Putamen (tissue), 1 donor: ENCODE results near the gene LDAF1.
"Not testable (repeated sequence)": the region's sequence is repeated elsewhere in the genome, so short reads cannot be mapped to it uniquely, and the experiment has no call there.

Source experiments
- DNase-seq: peaks from one replicate; pipeline ENCODE4 v3.0.0-alpha.2; 2016; ENCODE audit warnings: low spot score

LDAF1 gene

DNA sequence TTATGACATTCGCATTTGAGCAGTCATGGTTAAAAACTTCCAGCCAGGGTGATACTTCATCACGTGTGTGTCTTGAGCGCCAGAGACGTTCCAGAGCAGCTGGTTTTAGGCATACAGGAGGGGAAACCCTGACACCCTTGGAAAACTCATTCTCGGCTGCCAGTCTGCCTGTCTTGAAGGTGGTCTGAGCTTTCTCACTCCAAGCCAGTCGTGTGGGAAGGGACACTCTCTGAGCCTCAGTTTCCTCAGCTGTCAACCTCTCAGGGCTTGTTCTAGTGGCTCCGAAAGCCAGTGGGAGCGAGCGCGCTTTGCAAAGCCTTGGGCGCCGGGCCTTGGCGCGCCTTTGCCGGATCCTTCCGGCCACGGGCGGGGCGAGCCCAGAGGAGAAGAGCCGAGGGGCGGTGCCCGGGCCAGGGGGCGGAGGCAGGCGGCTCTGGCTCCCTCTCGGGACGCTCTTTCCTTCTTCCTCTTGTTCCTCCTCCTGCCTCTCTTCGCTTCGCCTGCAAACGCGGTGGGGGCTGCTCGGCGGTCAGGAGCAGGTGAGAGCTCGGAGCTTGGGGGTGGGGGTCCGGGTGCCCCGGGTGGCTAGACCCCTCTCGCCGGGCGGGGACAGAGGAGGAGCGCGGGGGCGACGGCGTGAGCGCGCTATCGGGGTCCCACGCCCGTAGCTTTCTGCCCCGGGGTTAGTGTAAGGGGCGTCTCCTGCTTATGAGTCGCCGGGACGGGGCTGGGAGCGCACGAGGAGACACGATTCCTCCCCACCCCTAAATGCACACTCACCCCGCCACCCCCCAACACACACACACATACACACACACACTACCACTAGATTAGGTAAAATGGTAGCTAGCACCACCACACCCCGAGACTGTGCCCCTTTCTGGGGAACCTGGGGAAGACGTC is at the start of gene LDAF1:
TSS of gene LDAF1 (plus strand) at position 467 of the 903 bp plus-strand sequence. CDS start 2,509 bp downstream, outside the sequence.
- DNase-seq = peak; percentile 9

DNA sequence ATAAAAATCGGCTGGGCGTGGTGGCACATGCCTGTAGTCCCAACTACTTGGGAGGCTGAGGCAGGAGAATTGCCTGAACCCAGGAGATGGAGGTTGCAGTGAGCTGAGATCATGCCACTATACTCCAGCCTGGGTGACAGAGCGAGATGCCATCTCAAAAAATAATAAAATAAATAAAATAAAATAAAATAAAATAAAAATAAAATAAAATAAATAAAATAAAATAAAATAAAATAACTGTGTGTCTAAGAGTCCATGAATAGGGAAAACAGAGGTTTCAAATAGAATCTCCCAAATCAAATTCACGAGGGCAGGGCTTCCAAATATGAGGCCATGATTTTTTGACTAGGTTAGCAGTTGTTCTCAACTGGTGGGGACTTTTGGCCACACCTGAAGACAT is 42.9 kb upstream of the LDAF1 start:
- DNase-seq = not testable (repeated sequence)

DNA sequence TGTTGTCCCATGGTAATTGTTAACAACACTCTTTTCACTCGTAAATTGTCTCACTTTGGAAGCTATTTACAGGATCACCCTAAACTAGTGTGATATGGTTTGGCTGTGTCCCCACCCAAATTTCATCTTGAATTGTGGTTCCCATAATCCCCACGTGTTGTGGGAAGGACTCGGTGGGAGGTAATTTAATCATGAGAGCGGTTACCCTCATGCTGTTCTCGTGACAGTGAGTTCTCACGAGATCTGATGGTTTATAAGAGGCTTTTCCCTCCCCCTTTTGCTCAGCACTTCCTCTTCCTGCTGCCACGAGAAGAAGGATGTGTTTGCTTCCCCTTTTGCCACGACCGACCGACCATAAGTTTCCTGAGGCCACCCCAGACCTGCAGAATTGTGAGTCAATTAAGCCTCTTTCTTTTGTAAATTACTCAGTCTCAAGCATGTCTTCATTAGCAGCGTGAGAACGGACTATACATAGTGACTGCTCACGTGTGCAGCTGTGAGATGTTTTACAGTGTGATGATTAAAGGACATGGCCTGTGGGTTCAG is 42.3 kb upstream of the LDAF1 start:
- DNase-seq = no peak

DNA sequence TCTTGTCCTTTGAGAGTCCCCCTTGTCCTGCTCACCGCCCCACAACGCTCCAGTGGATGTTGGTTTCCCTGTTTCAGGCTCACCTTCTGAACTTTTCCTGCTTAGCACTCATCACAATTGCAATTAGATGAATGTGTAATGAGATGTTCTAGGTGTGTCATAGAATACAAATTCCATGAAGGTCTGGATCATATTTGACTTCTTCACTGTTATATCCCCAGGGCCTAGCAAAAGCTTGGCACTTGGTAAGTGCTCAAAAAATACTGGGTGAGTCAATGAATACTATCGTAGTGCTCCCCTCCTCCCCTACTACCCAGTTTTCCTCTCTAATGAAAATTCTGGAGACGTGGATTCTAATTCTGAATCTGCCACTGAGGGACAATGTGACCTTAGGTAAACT is 40.9 kb upstream of the LDAF1 start:
- no peak for DNase-seq

DNA sequence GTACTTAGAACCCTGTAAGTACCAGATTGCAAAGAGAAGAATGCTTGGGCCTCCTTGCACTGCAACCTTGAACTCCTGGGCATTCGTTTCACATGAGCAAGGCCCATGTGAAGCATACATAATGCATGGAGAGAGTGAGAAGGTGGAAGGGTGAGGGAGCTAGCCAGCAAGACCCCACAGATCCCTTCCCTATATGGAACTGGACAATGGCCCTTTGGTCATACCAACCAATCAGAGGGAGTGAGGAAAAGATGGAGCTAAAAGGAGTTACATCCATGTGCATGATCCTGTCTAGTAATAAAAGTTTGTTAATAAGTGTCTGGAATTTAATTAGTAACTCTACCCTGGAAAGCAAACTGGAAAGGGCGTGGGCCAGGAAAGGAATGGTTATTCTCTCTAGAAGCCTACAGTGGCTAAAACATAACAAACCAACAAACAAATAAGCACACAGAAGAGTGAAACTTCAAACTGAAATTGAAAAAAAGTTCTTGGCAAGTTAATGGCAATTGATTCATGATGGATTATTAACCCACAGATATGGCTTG is 37.4 kb upstream of the LDAF1 start:
- no peak for DNase-seq

DNA sequence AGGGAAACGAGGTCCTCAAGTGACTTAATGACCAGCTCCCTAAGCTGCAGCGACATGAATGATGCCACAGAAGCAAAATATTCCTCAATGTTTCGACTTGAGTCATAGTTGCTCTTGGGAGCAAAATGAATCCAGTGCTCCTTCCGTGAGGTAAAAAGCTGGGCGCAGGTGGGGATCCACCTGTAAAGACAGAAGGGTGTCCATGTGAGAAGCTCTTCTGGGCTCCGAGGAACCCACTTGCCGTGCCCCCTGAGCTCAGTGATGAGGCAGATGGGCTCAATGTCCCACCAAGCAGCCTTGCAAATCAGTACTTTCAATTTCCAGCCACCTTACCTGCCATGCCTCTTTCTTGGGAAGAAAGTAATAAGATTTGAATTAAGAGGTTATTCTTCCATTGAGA is 33.3 kb upstream of the LDAF1 start:
- DNase-seq = no peak

DNA sequence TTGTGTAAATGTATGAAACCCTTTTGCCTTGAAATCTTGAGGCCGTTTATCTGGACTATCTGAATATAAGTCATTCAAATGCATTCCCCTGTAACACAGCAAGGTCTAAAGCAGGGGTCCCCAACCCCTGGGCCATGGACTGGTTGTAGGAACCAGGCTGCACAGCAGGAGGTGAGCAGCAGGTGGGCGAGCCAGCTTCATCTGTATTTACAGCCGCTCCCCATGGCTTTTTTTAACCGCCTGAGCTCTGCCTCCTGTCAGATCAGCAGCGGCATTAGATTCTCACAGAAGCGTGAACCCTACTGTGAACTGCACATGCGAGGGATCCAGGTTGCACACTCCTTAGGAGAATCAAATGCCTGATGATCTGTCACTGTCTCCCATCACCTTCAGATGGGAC is 32.0 kb upstream of the LDAF1 start:
- no peak for DNase-seq

DNA sequence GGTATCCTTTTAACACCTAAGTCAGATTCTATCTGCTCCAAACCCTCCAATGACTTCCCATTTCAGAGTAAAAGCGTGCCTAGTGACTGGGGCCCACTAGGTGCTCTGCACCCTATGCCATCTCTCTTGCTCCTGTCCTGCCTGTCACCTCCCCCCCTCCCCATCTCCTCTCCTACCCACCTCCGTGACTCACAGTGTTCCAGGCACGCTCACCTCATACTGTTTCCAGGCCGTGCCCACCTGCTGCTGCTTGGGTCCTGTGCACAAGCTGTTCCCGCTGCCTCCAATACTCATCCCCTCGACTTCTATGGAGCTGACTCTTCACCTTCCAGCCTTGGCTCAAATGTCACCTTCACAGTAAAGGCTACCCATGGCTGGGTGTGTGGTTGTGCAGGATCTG is 29.5 kb upstream of the LDAF1 start:
- no peak for DNase-seq

DNA sequence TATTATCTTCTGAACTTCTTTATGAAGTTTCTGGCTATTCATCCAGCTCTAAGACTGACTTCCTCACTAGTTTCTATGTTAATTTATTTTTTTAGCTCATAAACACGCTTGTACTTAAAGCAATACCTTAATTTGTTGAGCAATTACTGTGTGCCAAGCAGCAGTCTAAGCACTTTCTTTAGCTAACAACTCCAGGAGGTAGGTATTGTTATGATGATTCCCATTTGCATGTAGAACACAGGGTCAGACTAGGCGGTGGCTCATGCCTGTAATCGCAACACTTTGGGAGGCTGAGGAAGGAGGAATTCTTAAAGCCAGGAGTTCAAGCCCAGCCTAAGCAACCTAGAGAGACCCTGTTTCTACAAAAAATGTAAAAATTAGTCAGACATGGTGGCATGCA is 27.7 kb upstream of the LDAF1 start:
- DNase-seq = no peak

DNA sequence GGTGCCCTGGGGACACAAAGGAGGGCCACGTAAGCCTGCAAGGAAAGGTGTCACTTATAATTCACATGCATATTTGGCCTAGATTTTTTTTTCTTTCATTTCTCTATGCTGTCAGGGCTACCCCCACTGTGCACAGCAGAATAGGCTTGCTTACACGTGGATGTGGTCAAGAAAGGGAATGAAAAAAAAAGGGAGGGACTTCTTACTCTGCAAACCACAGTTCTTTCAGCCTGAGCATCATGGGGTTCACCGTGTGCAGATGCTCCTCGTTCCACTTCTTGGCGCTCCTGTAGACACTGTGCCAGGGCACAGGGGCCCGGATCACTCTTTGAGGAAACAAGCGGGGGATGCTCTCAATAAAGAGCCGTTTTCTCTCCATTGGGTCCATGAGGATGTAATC is 24.4 kb upstream of the LDAF1 start:
- DNase-seq = no peak

DNA sequence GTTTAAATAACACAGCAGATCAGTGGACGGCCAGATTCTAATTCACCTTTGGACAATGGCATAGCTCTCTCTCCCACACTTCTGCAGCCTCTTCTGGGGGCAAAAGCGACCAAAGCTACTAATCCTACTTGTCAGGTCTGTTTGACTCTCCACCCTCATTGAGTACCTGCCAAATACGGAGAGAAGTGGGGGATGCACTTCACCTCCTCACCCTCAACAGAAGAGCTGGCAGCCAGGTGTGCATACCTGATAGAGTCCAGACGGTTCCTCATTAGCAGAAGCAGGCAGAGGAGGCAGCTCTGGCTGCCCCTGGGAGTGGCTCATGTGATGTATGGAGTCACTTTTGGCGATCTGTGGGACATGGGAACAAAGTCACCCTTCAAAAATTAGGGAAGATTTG is 12.7 kb upstream of the LDAF1 start:
- no peak for DNase-seq

DNA sequence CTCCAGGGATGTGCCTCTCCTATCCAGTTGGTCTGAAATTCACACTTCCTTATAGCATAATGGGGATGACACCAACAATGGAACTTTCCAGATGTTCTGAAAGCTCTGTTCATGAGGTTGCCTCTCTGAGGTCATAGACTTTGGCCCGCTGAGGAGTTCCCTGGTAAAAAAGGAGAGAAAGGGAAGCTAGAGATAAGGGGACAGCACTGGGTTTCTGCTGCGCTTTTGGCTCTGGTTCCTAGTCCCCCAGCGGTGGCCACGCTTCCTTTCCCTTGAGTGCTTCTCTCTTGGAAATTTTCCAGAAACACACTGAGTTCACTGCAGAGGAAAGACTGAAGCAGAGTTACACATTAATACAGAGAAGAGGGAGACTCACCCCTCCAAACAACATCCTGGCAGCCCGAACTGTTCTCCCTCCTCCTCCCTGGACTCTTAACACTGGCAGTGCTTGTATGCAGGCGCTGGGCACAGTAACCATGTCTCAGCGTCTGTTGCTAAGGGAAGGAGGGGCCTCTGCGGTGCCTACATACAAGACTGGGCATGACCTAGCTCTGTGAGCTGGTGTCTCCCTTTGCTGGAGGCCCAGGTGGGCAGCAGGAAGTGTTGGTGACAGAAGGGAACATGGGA is 8.0 kb upstream of the LDAF1 start, which contains the start of gene DNAH3:
TSS of gene DNAH3 (minus strand) at position 472 of the 627 bp plus-strand sequence. CDS start 527 bp downstream, outside the sequence.
- DNase-seq = no peak

DNA sequence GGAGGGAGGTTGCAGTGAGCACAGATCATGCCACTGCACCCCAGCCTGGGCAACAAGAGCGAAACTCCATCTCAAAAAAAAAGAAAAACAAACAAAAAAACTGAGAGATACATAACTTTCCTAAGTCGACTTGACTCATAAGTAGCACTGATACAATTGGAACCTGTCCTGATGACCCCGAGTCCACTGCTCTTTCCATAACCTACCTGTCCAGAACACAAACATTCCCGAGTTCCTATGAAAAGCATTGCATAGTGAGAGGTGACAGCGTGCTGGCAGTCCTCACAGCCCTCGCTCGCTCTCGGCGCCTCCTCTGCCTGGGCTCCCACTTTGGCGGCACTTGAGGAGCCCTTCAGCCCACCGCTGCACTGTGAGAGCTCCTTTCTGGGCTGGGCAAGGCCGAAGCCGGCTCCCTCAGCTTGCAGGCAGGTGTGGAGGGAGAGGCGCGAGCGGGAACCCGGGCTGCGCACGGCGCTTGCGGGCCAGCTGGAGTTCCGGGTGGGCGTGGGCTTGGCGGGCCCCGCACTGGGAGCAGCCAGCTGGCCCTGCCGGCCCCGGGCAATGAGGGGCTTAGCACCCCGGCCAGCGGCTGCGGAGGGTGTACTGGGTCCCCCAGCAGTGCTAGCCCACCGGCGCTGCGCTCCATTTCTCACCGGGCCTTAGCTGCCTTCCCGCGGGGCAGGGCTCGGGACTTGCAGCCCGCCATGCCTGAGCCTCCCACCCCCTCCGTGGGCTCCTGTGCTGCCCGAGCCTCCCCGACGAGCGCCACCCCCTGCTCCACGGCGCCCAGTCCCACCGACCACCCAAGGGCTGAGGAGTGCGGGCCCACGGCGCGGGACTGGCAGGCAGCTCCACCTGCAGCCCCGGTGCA is 6.1 kb upstream of the LDAF1 start:
- not testable (repeated sequence) for DNase-seq

DNA sequence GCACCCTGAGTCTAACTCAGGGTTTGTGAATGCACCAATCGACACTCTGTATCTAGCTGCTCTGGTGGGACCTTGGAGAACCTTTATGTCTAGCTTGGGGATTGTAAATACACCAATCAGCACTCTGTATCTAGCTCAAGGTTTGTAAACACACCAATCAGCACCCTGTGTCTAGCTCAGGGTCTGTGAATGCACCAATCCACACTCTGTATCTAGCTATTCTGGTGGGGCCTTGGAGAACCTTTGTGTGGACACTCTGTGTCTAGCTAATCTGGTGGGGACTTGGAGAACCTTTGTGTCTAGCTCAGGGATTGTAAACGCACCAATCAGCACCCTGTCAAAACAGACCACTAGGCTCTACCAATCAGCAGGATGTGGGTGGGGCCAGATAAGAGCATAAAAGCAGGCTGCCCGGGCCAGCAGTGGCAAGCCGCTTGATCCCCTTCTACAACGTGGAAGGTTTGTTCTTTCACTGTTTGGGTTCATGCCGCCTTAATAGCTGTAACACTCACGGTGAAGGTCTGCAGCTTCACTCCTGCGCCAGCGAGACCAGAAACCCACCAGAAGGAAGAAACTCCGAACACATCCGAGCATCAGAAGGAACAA is 5.2 kb upstream of the LDAF1 start:
- not testable (repeated sequence) for DNase-seq

DNA sequence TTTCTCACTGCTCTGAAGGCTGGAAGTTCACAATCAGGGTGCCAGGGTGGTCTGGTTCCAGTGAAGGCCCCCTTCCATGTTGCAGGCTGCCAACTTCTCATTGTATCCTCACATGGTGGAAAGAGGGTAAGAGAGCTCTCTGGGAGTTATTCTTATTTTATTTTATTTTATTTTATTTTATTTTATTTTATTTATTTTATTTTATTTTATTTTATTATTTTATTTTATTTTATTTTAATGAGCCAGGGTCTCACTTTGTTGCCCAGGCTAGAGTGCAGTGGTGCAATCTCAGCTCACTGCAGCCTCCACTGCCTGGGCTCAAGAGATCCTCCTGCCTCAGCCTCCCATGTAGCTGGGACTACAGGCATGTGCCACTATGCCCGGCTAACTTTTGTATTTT is 2.5 kb upstream of the LDAF1 start:
- DNase-seq = not testable (repeated sequence)

DNA sequence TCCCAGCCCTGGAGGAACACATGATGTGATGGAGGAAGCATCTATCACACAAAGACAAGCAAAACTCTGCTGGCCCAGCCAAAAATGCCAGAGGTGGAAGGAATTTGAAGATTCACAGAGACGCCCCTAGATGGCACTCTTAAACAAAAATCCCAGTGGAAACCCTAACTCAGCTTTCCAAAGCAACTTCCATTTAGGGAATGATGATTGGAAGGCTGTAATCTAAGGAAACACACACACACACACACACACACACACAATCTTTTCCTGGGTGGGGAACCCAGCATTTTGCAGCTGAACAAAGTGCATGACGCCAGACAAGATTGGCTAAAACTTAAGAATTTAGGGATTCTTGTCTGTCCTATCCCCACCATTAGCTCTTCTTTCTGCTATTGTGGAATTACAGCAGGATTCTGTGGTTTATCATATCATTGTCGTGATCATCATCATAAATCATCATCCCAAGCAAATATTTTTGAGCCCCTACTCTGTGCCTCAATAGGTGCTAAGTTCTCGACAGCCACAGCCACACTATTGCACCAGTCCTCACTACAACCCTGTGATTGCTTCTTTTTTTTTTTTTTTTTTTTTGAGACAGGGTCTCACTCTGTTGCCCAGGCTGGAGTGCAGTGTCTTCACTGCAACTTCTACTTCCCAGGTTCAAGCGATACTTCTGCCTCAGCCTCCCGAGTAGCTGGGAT is 1.6 kb upstream of the LDAF1 start:
- DNase-seq = peak; percentile 54

DNA sequence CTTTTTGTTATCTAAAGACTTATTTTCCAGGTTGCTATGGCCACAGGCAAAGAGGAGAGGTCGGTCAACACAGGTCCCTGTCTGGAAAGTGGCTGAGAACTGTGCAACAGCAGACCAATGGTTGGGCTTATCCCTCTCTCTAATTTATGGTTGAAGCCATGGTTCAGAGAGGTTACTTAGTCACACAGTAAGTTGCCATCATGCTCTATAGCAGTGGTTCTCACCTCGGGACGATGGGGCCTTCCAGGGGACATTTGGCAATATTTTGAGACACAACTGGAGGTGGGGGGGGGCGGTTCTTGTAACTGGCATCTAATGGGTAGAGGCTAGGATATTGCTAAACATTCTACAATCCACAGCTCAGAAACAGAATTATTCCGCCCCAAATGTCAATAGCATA is 842 bp upstream of the LDAF1 start:
- no peak for DNase-seq

DNA sequence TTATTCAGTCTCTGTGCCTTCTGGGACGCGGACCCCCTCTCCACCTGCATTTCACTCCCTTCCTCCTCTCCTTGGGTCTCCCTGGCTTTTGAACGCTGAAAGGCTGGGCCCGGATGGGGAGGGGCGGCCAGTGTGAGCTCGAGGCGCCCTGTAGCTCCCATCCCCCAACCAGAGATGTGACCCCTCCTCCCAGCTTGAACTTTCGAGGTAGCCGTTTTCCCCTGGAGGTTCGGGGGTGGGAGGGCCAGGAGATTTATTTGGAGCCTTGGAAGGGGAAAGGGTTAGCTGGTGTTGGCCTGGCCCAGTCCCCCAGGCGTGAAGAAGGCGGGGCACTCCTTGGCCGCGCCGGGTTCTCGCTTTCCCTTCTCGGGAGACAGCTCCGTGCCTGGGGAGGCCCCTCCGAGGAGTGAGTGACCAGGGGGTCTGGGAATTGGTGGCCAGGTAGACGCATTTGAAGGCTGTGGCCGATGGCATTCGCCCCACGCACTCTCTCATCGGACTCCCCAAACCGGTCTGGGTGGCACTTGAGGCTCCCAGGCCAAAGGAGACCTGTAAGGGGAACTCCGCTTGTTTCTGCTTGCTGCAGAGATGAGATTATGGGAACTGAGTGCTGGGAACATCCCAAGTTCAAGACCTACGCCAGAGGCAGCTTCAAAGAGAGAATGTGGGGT is 942 bp downstream of the LDAF1 start:
- DNase-seq = no peak

DNA sequence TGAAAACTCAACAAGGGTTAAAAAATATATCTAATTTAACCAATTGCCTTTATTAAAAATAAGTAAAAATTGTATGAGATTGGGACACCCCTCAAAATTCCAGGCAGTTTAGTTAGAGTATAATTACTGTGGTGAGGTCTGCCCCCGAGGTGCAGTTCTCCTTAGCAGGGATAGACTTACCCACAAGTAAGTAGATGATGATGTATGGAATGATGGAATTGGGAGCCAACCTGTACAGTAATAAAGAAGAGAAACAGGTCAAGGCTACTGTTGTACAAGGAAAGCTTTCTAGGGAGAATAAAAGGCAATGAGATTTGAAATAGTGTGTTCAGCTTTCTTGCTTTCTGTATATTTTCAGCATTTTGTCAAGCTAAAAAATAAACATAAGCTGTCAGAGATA is 1.8 kb downstream of the LDAF1 start:
- DNase-seq = no peak

DNA sequence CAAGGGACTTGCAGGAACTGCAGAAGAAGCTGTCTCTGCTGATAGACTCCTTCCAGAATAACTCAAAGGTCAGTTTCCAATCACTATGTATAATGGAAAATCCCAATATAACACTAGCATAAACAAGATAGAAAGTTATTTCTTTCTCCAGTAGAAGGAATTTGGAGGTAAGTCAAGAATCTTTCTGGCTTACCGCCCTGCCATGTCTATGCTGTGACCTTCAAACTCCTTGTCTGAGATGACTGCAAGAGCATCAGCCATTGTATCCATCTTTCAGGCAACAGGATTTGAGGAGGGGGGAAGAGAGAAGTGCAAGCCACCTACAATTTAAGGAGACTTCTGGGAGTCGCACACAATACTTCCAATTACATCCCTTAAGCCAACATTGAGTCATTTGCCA is 2.7 kb downstream of the LDAF1 start:
- no peak for DNase-seq
